ENCODE data around the gene TAS2R40.

TAS2R40 gene

DNA sequence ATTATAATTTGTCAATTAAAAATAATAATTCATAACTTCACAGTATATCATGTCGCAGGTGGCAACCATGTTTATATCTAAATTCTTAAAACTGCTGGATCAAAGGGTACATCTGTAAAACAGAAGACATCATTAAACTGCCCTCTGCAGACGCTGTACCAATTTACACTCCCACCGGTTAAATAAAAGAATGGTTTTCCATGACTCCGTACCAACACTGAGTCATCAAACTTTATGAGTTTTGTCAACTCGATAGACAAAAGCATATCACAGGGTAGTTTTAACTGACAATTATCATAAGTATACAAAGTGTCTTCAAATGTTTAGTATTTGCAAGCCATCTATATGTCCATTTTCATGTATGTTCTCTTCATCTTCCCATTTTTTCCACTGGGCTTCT is 35.7 kb downstream of the TAS2R40 start:
- Histone ChIP-seq H3K9ac (ENCODE audit: low read length) (no peak overlapping the region), H4K20me1 (ENCODE audit: low read depth, low read length) (no peaks in the 10 kb centered on the region), H2AFZ (ENCODE audit: low read depth, low read length, severe bottlenecking) (no peak overlapping the region), H3K9me3 (ENCODE audit: insufficient read depth, low read length) (no peaks in the 10 kb centered on the region), H3K27me3 (ENCODE audit: low read length) (no peaks in the 10 kb centered on the region), H3F3A (ENCODE audit: insufficient read depth) (no peaks in the 10 kb centered on the region), H3K9me2 (replicated peaks; ENCODE audit: insufficient read depth, low read length) (no peaks in the 10 kb centered on the region), H3K4me3 (ENCODE audit: insufficient read depth, low read length, poor library complexity, severe bottlenecking) (no peak overlapping the region), H3K79me2 (ENCODE audit: insufficient read depth, low read length) (no peaks in the 10 kb centered on the region), H3K36me3 (ENCODE audit: low read length) (no peaks in the 10 kb centered on the region), H3K4me2 (ENCODE audit: low read depth, low read length, poor library complexity, severe bottlenecking) (no peak overlapping the region), H3K27ac (ENCODE audit: low read depth, low read length) (no peak overlapping the region)
- TF ChIP-seq, protein P1, sequence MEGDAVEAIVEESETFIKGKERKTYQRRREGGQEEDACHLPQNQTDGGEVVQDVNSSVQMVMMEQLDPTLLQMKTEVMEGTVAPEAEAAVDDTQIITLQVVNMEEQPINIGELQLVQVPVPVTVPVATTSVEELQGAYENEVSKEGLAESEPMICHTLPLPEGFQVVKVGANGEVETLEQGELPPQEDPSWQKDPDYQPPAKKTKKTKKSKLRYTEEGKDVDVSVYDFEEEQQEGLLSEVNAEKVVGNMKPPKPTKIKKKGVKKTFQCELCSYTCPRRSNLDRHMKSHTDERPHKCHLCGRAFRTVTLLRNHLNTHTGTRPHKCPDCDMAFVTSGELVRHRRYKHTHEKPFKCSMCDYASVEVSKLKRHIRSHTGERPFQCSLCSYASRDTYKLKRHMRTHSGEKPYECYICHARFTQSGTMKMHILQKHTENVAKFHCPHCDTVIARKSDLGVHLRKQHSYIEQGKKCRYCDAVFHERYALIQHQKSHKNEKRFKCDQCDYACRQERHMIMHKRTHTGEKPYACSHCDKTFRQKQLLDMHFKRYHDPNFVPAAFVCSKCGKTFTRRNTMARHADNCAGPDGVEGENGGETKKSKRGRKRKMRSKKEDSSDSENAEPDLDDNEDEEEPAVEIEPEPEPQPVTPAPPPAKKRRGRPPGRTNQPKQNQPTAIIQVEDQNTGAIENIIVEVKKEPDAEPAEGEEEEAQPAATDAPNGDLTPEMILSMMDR (IDR thresholded peaks at IDR 0.05; ENCODE audit: insufficient read depth, low read length, poor library complexity, severe bottlenecking) = no peak
- TF ChIP-seq EZH2phosphoT487 (conservative IDR thresholded peaks at IDR 0.05; ENCODE audit: low read length) = no peak

DNA sequence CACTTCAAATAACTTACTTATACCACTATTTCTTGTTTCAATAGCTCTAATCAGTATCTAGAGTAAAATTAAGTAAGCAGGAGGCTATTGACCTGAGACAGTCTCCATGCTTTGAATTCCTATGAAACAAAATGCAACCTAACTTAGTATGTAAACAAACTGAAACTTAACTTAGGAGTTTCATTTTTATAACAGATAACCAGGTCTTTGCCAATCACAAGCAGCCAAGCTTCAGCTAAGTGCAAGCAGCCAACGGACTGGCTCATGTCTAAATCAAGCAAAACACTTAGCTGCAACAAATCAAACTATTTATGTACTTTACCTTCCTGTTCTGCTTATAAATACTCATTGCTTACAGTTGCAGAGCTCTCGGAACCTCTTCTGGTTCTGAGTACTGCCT is 37.0 kb downstream of the TAS2R40 start:
- Histone ChIP-seq H4K20me1 (ENCODE audit: low read depth, low read length) (no peaks in the 10 kb centered on the region), H3K36me3 (ENCODE audit: low read length) (no peaks in the 10 kb centered on the region), H3K4me3 (ENCODE audit: insufficient read depth, low read length, poor library complexity, severe bottlenecking) (no peak overlapping the region), H3K9ac (ENCODE audit: low read length) (no peak overlapping the region), H3F3A (ENCODE audit: insufficient read depth) (no peaks in the 10 kb centered on the region), H3K4me2 (ENCODE audit: low read depth, low read length, poor library complexity, severe bottlenecking) (no peak overlapping the region), H3K9me3 (ENCODE audit: insufficient read depth, low read length) (no peaks in the 10 kb centered on the region), H3K79me2 (ENCODE audit: insufficient read depth, low read length) (no peaks in the 10 kb centered on the region), H2AFZ (ENCODE audit: low read depth, low read length, severe bottlenecking) (no peak overlapping the region), H3K27ac (ENCODE audit: low read depth, low read length) (no peak overlapping the region), H3K27me3 (ENCODE audit: low read length) (no peaks in the 10 kb centered on the region), H3K9me2 (replicated peaks; ENCODE audit: insufficient read depth, low read length) (no peaks in the 10 kb centered on the region)
- TF ChIP-seq, protein P1 (IDR thresholded peaks at IDR 0.05; ENCODE audit: insufficient read depth, low read length, poor library complexity, severe bottlenecking) = no peak
- no peak for TF ChIP-seq EZH2phosphoT487 (conservative IDR thresholded peaks at IDR 0.05; ENCODE audit: low read length)

DNA sequence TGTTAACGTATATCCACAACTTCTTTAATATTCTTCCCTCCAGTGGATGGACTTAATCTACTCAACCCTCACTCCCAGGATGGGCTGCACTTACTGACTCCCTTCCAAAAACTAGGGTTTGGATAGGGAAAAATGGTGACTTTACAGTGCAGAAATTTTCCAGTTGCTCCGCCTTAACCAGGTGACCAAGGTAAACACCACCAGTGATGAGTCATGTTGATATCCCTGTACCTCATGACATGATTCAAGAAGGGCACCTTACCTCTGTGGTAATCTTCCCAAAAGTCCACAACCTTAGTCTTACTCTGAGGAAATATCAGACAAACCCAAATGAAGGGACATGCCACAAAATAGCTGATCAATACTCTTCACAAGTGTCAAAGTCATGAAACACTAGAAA is 37.9 kb downstream of the TAS2R40 start:
- H3K27ac ChIP-seq (ENCODE audit: low read depth, low read length) = no peak overlapping the region
- no peaks in the 10 kb centered on the region for H3K9me2 ChIP-seq (replicated peaks; ENCODE audit: insufficient read depth, low read length)
- TF ChIP-seq, protein P1 (IDR thresholded peaks at IDR 0.05; ENCODE audit: insufficient read depth, low read length, poor library complexity, severe bottlenecking) = no peak
- no peak for TF ChIP-seq EZH2phosphoT487 (conservative IDR thresholded peaks at IDR 0.05; ENCODE audit: low read length)
- no peak overlapping the region for H3K4me3 ChIP-seq (ENCODE audit: insufficient read depth, low read length, poor library complexity, severe bottlenecking)
- no peak overlapping the region for H3K4me2 ChIP-seq (ENCODE audit: low read depth, low read length, poor library complexity, severe bottlenecking)
- H3K79me2 ChIP-seq (ENCODE audit: insufficient read depth, low read length) = no peaks in the 10 kb centered on the region; the same call in 1 of the 2 replicates
- no peaks in the 10 kb centered on the region for H3K27me3 ChIP-seq (ENCODE audit: low read length)
- no peaks in the 10 kb centered on the region for H3K9me3 ChIP-seq (ENCODE audit: insufficient read depth, low read length)
- H2AFZ ChIP-seq (ENCODE audit: low read depth, low read length, severe bottlenecking) = no peak overlapping the region
- no peaks in the 10 kb centered on the region for H3K36me3 ChIP-seq (ENCODE audit: low read length)
- H3F3A ChIP-seq (ENCODE audit: insufficient read depth) = no peaks in the 10 kb centered on the region
- no peaks in the 10 kb centered on the region for H4K20me1 ChIP-seq (ENCODE audit: low read depth, low read length)
- no peak overlapping the region for H3K9ac ChIP-seq (ENCODE audit: low read length)
